Activated CD4-positive, alpha-beta T cell treated with anti-CD3 and anti-CD28 coated beads, Interleukin-2, Interleukin-4, amounts not matched to agents 100 ng/mL and 50 ng/mL, durations not matched to agents 16 hours and 8 hours (primary cell): ENCODE results near the gene KCNQ1OT1.

ENCODE experiments used
- DNase-seq: peaks from one replicate; pipeline ENCODE4 v3.0.0-alpha.2; 2020; ENCODE audit warnings: low spot score

Gene KCNQ1OT1

DNA sequence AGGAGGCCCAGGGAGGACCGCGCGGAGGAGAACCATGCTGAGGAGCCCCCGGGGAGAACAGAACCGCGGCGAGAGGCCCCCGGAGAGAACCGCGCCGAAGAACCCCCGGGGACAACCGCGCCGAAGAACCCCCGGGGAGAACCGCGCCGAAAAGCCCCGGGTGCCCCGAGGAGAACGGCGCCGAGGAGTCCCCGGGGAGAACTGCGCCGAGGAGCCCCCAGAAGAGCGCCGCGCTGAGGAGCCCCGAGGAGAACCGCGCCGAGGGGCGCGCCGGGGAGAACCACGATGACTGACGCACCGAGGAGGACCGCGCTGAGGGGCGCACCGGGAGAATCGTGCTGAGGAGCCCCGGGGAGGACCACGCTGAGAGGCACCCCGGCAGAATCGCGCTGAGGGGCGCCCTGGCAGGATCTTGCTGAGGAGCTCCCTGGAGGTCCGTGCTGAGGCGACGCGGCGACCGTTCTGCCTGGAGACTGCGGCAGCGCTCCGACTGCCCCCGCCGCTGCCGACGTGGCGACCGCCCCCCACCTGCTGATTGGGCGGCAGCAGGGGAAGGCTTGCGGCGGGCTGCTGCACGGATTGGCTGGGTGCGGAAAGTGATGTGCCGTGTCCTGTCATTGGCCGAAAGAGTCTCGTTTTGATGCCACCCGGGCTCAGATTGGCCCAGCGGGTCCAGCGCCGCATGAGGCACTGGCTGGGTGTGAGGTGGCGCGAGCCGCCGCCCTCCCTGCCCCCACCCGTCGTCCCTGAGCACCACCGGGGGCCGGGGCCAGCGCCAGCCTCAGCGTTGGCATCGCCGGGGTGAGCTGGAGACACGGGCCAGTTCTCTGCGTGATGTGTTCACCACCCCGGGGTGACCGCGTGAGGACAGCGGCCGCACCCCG, at the start of gene KCNQ1OT1:
Gene KCNQ1OT1, minus strand, starts transcription at position 464 of the 884 bp plus-strand sequence.
- peak; percentile 90 for DNase-seq

DNA sequence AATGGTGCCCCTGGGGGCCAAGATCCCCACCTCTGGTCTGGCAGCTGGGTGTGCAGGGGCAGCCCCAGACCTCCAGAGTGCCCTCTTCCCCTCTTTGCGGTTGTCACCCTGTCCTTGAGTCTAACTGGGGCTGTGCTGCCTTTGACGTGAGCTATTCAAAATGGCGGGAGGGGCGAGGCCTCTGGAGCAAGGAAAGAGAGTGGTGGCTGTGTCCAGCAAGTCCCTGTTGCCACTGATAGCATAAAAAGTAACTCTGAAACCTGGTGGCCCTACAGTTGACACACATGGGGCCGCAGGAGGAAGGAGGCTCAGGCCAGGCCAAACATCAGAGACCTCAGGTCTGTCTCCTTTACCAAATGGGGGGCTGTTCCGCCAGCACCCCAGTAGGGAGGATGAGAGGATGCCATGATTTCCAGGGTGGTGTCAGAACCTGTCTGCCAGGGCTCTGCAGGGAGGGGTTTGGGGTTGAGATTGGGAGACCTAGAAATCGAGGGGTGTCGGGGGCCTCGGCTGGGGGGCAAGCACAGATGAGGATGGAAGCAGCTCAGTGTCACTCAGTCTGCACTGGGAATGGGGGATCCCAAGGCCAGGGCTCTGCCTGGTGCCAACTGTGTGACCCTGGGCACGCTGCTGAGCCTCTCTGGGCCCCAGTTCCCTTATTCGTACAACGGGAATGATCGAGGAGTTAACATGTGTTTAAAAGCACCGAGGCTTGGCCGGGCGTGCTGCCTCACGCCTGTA, 49.2 kb upstream of the KCNQ1OT1 start:
- DNase-seq: no peak

DNA sequence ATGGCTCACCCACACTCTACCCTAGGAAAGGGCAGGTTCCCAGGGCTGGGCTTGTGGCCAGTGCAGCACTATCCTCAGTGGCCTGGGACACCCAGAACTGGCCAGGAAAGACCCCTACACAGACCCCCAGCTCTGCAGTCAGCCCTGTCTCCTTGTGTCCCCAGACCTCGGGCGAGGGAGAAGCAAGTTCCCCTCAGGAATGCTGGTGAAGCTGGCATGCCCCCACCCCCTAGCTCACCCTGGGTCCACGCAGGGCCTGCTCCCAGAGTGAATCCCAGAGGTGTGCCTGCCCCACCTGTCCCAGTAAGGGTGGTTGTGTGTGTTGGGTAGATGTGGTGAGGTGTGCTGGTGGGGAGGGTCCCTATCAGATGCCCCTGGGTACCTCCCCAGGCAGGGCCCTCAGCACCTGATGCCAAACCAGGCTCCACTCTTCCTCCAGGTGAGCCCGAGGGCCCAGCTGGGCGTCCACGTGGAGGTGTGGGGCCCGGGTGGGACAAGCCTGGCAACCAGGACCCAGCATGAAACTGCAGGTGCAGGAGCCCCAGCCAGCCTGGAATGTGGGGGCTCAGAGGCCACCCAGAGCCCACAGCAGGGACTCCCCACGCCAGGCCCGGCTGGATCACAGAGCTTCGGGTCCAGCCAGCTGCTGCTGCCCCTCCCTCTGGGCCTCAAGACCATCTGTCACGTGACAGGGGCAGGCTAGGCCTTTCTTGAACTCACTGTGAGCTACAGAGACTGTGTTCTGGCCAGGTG, 48.4 kb upstream of the KCNQ1OT1 start:
- DNase-seq: no peak

DNA sequence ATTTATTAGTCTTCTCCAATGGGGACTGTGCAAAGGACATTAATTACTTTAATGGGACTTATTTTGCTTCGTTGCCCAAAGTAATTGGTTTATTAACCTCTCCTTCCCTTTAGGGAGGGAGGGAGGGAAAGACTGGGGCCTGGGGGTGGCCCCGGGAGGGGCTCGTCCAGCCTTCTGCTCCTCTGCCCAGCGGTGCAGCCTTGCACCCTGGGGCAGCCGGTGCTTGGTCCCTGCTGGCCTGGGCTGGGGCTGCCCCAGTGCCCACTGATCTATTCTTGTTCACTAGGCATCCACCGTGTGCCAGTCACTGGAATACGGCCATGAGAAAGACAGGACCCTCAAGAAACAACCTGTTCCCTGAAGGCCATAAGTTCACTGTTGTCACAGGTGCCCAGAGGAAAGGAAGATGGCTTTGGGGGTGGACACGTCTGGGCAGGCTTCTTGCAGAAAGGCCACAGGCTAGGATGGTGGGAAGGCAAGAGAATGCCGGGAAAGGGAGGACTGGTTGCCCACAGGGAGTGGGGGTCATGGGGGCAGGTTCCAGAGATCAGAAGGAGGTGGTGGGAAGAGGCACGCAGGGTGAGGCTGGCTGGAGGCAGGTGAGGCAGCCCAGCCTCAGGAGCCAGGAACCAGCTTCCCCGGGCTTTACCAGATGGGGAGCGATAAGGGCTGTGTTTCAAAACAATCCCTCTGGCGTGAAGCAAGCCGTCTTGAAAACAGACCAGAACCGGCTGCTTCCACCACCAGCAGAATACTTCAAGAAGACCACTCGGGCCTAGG, 47.6 kb upstream of the KCNQ1OT1 start:
- no peak for DNase-seq

DNA sequence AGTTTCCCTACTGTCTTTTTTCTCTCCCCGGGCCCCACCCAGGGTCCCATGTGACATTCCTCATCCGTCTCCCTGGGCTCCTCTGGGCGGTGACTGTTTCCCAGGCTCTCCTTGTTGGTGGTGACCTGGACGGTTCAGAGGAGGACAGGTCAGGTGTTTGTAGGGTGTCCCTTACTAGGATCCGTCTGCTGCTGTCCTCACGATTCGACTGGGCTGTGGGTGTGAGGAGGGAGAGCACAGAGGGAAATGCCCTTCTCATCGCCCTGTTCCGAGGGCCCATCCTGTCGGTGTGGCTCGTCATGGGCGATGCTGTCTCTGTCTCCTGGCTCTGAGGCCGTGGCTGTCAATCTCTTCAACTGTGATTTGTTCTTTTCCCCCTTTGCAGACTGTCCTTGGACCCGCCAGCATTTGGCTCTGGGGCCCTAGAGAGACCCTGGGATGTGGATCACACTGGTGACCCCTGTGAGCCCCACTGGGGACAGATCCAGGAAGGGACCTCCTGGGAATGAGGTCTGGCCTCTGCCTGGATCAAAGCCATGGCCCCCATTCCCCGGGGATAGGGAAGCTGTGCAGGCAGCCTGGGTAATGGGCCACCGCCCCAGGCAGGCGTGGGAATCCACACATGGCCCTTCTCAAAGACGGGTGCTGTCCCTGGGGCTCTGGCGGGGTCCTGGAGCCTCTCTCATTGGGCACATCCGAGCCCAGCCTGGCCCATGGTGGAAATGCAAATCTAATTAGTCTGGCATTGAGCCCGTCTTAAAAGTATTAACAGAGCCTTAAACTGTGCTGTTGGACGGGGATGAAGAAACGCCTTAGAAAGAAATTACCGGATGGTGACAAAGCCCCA, 46.8 kb upstream of the KCNQ1OT1 start:
- DNase-seq: no peak

DNA sequence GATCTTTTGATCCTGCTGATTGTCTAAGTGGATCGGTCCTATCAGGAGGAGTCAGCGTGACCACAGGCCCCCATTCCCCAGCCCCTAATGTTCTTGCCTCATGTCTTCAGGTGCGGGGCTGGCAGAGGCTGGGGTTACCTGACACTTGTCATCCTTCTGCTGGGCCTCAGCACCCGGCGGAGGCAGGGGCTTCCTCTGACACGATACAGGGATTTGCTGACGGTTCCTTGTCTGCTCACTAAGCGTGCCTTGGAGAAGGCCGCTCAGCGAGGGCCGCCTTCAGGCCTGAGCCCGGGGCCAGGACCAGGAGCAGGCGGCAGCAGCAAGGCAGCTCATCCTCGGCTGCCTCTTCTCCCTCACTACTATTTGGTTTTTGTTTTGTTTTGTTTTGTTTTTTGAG, 45.7 kb upstream of the KCNQ1OT1 start:
- no peak for DNase-seq

DNA sequence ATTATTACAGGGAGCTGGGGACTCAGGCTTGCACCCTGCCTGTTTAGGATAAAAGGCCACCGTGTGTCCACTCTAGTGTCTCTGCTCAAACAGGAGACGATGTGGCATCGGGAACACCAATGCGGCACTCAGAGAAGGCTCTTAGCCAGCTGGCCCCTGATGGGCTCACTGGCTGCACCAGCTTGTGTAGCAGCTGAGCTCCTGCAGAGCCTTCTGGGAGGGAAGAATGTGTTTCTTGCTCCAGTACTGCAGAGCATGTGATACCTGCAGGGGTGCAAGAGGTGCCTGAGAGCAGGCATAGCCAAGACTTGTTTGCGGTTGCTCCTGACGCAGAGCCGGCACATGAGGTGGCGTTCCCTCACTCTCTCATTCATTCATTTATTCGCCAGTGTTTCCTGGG, 44.4 kb upstream of the KCNQ1OT1 start:
- DNase-seq: no peak

DNA sequence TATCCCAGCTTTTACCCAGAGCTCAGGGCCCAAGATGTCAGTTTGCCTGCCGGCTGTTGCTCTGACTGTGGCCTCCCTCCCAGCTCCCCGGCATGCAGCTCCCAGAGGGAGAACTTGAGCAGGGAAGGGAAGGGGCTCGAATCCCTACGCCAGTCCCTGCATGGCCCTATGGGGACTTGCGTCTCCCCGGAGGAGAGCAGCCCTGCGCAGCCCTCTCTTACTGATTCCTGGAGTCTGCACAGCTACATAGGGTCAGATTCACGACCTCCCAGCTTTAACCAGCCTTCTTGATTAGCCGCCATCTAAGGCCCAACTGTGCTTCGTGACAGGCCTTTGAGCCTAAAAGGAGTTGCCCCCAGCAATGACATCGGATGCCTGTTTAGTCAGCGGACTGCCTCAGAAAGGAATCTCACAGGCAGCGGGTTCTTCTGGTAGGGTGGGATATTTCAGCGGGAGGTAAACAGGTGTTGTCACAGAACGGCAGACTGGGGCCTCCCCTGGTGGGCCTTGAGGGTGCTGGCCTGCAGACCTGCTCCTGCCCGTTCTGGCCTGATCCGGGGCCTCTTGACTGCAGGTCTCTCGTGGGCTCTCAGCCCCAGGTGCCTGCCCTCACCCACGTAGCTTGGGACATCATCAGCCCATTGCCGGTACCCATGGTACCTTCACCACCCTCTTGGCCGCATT, 43.8 kb upstream of the KCNQ1OT1 start:
- DNase-seq: no peak

DNA sequence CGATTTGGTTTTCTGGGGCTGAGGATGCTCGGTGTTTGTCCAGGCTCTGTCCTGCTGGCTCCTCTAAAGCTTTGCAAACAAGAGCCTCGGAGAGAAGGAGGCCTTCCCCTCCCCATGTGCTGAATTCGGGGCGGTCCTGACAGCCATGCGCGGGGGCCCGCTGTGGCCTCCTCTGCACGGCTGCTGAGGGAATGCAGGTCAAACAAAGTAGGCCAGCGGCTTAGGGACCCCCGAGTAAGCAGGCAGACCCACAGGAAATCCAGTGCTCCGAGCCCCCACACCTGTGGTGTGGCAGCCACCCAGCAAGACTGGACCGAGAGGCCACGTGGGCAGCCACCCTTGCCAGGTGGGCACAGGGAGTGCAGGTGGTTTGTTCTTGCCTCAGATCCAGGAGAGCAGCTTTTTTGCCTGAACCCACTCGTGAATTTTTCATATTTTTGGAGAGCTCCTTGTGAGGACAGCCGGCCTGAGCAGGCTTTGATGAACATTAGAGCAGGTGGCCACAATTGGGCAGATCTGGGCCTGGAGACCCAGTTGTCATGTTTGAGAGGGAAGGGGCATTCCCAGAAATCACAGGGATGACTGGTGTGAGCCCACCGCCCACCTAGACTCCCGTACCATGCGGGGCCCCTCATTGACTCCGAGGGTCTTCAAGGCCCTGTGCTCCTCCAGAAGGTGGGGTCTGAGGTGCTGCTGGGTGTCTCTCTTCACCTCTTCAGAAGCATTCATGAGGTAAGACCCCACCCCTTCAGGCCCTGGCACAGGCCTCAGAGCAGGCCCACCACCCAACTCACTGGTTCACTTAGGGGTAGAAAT, 43.0 kb upstream of the KCNQ1OT1 start:
- DNase-seq: no peak

DNA sequence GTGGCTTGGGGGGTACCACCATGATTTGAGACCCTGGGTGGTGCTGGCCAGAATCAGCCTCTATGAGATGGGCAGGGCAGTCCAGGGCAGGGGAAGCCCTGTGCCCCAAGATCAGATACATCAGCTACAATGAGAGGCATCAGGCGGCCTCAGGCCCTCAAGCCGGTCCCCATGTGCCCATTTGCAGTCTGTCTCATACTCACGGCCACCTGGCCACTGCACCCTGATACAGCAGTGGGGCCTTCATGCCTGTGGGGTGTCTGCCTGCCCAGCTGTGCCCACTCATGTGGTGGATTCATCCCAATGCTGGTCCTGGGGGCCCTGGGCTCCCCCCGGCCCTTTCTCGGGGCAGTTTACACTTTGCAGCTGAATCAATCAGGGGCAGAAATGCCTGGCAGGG, 42.4 kb upstream of the KCNQ1OT1 start:
- no peak for DNase-seq

DNA sequence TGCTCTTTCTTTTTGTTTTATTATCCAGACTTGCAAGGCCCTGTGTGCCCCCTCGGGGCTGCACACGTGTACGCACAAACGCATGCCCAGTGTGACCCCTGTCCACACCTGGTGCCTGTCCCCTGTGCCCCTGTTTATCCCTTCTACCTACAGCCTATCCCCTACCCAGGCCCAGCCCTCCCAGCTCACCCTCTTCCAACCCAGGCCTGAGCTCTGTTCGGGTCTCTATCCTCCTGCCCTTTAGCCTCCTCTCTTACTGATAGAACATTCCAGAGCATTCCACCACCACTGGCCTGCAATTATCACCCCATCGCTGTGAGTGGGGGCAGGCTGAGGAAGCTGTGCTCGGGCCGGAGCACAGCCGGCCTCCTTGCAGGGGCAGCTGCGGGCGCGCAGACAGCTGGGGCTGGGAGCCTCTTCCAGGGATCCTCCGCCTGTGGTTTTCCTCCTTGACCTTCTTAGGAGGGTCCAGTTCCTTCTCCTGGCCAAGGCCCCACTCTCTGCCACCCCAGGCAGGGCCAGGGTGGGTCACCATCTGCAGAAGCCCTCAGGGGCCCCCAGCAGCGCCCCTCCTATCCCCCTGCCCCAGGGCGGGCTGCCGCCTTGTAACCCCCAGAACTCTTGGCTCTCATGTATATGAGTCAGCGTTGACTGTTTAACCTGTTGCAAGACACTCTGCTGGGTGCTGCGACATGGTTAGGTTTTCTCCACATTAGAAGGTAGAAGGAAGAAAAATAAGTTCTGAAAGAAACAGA, 41.8 kb upstream of the KCNQ1OT1 start:
- no peak for DNase-seq

DNA sequence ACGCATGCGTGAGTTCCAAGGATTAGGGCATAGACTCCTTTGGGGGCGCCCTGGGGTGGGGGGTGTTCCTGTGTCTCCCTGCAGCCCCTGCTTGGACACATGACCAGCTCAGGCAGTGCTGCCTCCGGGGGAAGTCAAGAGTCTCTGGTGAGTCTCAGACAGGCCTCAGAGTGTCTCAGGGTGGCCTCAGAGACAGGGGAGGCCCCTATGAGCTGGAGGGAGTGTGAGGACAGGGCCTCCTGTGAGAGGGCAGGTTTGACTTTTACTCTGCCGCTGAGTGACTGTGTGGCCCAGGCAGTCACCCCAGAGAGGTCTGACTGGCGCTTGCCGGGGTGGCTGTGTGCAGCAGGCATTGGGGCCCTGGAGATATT, 41.2 kb upstream of the KCNQ1OT1 start:
- no peak for DNase-seq

DNA sequence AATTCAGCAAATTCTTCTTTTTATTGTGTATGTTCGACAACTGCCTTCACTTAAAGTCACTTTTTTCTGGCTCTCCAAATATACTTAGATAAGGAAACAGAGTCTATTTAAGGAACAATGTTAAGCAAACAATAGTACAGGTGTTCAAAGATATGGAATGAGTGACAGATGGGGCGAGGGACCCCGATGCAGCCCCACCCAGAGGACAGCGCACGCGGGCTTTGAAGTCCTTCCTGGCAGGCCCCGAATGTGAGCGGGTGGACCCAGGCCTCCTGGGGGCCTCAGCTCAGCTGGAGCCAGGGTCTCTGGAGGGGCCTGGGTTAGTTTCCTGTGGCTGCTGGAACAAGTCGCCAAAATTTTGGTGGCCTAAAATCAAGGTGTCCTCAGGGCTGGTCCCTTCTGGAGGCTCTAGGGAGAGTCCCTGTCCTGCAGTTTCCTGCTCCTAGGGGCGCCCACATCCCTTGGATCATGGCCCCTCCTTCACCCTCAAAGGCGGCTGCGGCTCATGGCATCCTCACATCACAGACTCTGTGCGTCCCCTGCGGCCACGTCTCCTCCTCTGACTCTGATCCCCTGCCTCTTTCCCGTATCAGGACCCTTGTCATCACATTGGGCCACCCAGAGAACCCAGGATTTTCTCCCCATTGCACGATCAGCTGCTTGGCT, 40.6 kb upstream of the KCNQ1OT1 start:
- no peak for DNase-seq

DNA sequence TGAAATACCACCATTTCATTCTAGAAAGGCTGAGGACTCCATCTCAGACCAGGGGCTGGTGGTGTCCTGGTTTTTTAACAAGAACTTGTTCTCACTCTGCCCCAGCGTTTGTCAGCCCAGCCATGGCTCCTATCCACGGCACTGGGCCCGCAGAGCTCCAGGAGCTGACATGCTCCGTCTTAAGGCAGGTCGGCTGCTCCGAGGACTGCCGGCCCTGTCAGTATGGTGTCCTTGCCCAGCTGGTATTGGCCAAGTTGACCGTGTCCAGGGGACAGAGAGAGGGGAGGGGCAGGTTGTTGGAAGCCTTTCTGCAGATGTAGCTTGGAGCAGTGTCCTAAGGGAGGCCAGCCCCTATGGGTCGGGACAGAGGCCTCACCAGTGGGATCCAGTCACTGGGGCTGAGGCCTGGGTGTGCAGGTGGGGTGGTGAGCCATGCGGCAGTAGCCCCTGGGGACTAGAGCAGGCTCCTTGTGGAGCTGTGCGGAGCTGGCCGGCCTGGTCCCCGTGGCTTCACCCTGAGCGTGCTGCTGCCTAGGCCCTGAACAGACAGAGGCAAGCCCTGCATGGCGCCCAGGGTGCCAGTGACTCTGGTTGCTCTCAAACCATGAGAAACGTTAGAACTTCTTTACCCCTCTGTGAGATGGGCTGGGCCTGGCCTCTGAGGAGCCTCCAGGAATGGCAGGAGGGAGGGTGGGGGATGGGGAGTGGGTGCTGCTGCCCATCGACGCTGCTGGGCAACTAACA, 39.9 kb upstream of the KCNQ1OT1 start:
- no peak for DNase-seq

DNA sequence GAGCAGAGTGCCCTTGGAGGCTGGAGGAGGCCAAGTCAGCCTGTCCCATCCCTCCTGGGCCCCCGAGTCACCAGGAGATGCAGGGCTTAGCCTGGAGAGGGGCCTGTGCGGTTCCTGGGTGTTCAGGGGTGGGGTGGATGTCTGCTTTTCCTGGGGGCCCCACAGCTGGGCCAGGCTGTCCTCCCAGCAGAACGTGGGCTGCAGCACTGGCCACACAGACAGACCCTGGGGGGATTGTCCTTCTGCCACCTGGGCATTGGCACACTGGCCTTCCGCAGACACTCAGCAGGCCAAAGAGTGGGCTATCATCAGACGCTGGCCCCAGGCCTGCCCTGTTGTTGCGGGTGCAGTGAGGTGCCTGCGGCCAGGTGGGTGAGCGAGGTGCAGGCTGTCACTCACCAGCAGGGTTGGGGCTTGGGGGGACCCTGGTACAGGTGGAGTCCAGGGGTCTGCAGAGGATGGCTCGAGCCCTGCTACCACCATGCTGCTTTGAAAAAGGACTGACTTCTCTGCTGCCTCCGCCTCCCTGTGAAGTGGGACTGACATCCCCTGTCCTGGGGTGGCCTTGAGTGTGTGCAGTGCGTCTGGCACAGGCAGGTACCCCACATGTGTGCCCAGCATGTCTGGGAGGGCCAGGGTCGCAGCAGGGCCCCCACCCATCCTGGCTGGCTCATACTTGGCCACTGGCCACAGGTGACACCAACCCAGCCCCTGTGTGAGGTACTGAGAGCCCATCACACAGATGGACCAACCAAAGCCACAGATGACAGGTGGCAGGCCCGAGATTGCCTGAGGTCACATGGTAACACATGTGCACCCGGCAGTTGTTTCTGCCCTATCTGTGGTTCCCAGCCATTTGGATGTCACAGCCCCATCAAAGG, 39.0 kb upstream of the KCNQ1OT1 start:
- no peak for DNase-seq

DNA sequence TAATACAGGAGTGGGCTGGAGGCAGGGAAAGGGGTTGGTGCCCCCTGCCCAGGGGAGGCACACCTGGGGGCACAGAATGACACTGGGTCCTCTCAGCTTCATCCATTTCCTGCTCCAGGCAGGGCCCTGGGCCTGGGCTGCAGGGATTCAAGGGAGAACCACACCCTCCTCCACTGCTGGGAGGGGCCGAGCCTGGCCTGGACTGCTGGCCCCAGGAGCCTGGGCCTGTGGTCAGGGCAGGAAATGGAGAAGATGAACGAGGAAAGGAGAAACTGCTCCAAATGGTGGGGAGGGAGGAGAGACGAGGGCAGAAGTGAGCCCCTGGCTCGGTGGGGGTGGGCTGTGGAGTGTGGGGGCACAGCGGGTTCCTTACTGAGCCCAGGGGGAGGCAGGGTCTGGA, 38.1 kb upstream of the KCNQ1OT1 start:
- no peak for DNase-seq

DNA sequence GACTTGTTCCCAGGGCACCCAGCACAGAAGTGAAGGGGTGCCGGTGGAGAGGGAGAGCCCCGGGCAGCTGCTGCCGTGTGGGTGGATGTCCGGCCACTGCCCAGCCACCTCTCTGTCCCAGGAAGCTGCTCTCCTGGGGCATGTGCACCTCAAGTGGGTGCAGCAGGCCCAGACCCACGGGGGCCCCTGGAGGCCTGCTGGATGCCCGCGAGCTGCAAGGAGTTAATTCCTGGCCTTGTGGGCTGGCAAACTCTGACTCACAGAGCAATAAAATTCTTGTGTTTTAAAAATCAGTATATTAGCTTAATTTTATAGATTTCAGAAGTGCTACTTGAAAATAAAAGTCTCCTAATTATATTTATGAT, 37.4 kb upstream of the KCNQ1OT1 start:
- no peak for DNase-seq
